IPS-NIHi7 (cell line): ENCODE measurements around the gene KCNQ1OT1.

ENCODE experiments used
- DNase-seq: peaks from one replicate; pipeline ENCODE4 v3.0.0; 2012; ENCODE audit warnings: mixed read lengths; ENCODE audit errors: extremely low spot score

KCNQ1OT1 gene

GRCh38 chr11:2582351-2582945 lies 117.3 kb downstream of the KCNQ1OT1 start:
- no peak for DNase-seq

GRCh38 chr11:2581931-2582350 lies 117.9 kb downstream of the KCNQ1OT1 start:
- no peak for DNase-seq

GRCh38 chr11:2581151-2581930 lies 118.5 kb downstream of the KCNQ1OT1 start:
- DNase-seq: no peak

DNA sequence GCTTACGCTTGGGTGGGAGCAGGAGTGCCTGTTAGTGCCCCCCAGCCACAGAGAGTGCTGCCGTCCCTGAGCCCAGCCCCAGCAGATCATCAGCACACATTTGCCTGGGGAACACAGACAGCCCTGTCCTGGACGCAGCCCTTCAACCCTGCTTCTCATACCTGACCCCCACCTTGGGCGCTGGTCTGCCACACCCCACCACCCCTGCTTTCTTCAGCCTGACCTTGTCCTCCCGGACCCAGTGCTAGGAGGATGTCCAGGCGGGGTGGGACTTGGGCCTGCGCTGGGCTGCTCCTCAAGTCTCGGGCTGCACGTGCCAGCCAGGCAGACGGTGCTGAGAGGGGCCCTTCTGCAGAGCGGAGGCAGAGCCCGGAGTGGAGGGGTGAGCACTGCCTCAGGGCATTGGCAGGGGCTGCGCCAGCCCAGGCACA lies 119.2 kb downstream of the KCNQ1OT1 start:
- no peak for DNase-seq

DNA sequence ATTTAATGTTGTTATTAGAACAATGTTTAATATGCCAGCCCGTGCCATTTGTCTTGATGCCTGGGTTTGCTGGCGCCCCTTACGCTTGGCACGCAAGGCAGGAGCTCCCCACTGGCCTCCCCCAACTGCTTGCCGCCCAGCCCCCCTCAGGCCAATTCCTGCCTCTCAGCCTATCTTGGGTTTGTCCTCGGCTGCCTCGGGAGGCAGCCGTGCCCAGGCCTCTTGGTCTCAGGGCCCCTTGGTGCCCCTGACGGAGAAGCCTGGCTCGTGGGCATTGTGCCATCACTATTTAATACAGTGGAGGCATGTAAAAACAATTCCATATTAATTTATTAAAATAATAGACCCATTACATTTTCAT lies 119.8 kb downstream of the KCNQ1OT1 start:
- no peak for DNase-seq

DNA sequence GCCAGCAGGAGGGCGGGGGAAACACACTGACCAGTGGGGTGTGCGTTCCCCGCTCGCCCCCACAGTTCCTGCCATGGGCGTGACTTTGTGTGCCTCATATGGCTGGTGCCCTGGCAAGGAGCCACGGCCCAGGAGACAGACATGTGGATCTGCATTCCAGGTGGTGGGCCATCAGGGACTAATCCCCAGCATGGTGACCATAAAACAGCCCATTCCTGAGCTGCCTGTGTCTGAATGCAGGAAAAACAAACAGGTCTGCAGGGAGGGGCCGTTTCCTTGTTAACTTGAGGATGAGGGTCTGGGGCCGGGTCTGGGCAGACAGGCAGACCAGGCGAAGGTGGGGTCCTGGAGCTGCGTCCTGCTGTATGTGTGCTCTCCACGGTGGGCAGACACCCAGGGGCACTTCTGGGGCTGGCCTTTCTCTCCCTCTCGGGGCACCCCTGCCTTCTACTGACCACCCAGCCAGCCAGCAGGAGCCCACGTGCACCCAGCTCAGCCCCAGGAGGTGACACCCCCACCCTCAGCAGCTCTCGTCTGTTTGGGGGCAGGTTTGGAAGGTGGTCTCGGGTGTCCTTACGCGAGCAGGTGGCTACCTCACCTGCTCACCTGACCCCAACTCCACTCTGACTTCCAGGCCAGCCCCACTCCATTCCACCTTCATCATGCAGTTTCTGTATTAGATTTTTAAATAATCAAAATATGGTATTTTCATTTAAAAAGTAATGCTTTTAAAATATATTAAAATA lies 120.3 kb downstream of the KCNQ1OT1 start:
- DNase-seq: no peak

DNA sequence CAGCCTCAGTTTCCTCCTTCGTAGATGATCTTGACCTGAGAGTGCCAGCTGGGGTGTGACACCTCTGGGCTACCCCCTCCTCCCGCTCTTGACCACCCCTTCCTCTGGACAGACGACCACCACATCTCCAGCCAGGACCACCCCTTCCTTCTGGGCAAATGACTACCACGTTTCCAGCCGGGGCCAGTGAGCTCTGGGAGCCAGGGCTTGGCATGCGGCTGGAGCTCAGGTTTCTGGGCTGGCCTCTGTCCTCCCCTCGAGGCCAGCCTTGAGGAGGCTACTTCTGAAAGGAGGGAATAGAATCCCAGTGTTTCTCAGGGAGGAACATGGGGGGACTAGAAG lies 120.9 kb downstream of the KCNQ1OT1 start:
- no peak for DNase-seq

DNA sequence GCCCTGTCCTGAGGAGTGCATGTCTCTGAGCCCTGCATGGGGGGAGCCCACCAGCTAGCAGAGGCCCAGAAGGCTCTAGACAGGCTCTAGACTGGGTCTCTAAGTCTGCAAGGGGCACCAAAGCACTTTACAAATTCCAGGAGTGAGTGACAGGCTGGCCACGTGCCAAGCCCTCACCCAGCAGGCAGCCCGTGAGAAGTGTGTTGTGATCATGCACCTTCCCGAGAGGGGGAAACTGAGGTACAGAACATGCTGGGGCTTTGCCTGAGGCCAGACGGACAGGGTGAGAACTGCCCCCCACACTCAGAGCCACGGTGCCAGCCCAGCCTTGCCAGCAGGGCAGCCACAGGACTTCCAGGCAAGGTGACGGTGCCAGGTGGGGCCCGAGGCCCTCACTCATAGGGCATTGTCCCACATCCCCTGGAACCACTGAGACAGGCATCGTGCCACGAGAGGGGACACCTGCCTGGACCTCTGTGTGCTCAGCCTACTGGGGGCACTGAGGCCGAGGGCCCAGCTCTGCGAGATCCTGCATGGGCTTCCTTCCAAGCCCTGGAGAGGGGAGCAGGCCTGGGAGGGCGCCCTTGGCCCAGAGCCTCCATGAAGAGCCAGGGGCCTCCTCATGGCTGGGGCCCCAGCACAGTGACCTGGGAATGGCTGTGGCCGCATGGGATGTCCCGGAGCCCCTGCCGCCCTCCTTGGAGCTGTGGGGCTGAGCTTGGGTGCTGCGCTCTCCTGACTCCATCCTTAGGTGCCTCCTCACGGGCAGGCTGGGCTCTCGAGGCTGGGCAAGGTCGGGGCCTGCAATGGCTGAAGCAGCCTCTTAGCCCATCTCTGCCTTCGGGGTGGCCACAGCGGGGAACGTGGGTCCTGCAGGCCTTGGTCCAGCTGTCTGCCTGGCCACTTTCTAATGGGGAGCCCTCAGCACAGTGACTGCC lies 121.5 kb downstream of the KCNQ1OT1 start:
- DNase-seq: no peak

DNA sequence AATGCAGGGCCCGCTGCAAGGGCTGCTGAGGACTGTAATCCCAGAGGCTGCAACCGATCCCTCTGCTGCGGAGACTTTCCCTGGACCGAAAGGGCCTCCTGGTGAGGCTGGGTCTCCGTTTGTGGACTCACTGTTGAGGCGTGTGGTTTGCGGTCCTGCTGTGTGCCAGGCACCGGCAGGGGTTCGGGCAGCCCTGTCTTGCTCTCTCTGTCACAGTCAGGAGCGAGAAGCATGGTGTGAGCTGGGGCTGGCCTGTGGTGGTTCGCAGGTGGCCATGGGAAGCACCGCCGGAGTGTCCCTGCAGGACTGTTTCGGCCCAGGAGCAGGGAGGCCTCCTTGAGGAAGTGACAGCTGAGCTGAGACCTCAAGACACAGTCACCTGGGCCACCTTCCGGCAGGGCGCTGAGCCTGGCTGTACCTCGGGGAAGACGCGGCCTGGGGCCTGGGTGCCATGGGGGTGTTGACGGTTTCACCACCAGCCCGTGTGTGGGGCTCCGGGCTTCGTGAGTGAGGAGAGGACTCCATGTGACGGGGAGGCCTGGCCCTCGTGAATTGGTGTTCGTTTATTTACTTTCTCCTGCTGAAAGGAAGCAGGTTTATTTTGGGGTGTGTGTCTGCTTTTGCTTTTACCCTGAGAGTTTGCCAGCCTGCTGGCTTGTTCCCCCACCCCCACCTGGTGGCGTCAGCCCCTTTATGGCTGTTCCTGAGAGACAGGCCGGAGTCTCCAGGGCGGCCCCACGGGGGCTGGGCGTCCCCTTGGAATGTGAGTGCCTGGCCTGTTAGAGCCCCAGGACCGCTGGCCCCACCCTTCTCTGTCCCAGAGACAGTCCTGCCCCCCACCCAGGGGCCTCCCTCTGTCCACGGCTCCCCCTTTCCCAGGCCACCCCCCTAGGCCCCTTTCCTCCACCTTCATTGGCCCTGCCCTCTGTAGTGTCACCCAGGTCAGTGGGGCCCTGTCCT lies 122.5 kb downstream of the KCNQ1OT1 start:
- no peak for DNase-seq

DNA sequence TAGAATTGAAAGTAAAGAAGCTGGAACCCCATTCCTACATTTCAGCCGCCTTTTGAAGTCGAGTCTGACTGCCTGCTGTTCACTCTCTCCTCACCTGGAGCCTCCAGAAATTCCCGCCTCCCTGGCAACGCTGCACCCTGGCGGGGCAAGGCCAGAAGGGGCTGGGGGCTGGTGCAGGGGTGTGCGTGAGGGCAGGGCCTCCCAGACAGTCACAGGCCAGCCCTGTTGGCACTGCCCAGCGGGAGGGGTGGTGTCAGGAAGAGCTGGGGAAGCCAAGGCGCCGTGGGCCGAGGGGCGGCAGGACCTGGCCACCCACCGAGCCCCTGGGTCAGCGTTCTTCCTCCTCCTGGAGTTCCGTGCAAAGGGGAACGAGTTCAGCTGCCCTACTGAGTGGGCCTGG lies 123.2 kb downstream of the KCNQ1OT1 start:
- DNase-seq: no peak

- no peak for DNase-seq
These were observed 123.7 kb downstream of the KCNQ1OT1 start for GRCh38 chr11:2576111-2576510.

- no peak for DNase-seq
These were observed 124.2 kb downstream of the KCNQ1OT1 start for GRCh38 chr11:2575591-2576051.

GRCh38 chr11:2574553-2575535 lies 125.0 kb downstream of the KCNQ1OT1 start:
- no peak for DNase-seq

DNA sequence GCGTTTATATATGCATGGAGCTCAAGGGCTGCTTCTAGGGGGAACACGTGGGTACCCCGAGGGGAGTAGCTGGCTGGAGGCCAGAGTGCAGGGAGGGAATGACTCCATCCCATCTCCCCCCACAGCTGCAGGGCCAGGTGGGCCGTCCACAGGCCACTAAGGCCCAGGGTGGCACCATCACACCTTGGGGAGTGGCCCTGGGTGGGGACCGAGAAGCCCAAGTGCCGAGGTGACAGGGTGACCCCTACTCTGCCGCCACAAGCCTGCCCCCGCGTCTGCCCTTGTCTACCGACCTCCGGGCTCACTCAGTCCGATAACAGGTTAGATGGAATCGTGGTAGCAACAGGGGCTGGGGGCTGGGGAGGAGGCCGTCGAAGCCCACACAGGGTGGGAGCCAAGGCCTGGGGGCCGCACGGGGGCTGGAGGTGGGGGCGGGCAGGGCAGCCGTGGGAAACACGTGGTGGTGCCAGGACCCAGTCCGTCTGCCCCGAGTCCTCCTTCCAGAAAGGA lies 125.7 kb downstream of the KCNQ1OT1 start:
- no peak for DNase-seq

GRCh38 chr11:2573240-2574042 lies 126.4 kb downstream of the KCNQ1OT1 start:
- no peak for DNase-seq

DNA sequence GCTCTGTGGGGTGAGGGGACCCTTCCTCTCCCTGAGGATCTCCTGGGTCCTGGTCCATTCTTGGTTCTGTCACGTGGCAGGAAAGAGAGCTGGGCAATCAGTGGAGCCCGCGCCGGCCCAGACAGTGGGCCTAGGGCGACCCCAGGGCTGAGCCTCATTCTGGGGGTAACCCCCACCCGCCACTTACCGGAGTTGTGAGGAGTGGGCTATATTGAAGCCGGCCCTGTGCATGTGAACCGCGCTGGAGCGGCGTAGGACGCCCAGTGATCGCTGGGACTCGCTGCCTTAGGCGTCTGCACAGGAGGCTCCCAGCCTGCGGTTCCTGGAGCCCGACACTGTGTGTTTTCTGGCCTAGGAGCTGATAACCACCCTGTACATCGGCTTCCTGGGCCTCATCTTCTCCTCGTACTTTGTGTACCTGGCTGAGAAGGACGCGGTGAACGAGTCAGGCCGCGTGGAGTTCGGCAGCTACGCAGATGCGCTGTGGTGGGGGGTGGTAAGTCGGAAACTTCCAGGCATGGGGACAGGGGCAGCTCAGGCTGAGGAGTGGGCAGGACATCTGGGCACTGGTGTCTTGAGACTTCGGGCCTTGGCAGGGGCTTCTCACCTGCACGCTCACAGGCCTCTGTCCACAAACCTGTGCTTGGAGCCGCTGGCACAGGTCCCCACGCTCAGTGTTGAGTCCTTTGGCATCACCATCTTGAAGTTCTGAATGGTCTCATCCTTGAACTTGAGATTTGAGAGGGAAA lies 127.1 kb downstream of the KCNQ1OT1 start:
- no peak for DNase-seq

GRCh38 chr11:2571598-2572281 lies 128.1 kb downstream of the KCNQ1OT1 start:
- no peak for DNase-seq
